GM19395 (cell line): Measurements from ENCODE around the gene SHISAL2B.
"Not testable (repeated sequence)": the region's sequence is repeated elsewhere in the genome, so short reads cannot be mapped to it uniquely, and the experiment has no call there.

Experiments
- ATAC-seq: cut with Tn5 transposase; IDR thresholded peaks from one replicate; pipeline ENCODE4 v1.9.1; 2021; ENCODE audit warnings: mild to moderate bottlenecking, moderate library complexity; ENCODE audit not compliant: unreplicated experiment

SHISAL2B gene

DNA sequence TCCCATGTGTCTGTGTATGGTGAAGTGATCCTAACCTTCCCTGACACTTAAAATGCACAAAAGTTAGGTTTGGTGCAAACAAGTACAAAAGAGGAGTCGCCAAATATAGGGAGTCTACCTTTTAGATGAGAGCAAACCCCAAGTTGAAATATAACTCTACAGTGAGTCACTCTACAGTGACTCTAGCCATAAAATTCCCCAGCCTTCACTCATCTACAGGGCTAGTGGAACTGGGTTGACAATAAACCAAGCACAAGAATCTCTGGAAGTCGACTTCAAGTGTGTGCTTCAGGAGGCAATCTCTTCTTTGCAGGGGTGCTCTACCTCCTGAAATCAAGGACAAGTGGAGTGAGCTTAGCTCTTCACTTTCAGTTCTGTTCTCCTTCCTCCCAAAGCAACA lies 3.3 kb downstream of the SHISAL2B start:
- no peak for ATAC-seq

DNA sequence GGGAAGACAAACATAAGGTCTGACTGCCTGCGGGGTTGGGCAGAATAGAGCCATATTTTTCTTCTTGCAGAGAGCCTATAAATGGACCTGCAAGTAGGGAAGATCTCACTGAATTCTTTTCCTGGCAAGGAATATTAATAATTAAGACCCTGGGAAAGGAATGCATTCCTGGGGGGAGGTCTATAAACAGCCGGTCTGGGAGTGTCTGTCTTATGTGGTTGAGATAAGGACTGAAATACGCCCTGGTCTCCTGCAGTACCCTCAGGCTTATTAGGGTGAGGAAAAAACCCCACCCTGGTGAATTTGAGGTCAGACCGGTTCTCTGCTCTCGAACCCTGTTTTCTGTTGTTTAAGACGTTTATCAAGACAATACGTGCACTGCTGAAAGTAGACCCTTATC lies 6.1 kb downstream of the SHISAL2B start:
- ATAC-seq: not testable (repeated sequence)

DNA sequence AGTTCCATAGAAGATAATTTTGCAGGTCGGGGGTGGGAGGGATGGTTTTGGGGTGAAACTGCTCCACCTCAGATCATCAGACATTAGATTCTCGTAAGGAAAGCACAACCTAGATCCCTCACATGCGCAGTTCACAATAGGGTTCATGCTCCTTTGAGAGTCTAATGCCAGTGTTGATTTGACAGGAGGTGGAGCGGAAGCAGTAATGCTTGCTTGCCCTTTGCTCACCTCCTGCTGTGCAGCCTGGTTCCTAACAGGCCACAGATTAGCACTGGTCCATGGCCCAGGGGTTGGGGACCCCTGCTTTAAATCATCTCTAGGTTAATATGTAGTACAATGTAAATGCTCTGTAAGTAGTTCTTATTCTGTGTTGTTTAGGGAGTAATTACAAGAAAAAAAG lies 10.5 kb downstream of the SHISAL2B start:
- ATAC-seq: no peak

DNA sequence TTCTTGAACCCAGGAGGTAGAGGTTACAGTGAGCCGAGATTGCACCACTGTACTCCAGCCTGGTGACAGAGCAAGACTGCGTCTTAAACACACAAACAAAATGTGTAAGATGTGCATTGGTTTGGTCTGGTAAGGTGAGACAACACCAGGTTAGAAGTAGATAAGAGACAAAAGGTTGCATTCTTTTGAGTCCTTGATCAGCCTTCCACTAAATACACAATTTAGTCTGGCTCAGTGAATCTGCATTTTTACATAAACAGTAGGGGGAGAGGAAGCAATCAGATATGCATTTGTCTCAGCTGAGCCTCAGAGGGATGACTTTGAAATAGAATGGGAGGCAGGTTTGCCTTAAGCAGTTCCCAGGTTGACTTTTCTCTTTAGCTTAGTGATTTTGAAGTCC lies 15.8 kb downstream of the SHISAL2B start:
- not testable (repeated sequence) for ATAC-seq

DNA sequence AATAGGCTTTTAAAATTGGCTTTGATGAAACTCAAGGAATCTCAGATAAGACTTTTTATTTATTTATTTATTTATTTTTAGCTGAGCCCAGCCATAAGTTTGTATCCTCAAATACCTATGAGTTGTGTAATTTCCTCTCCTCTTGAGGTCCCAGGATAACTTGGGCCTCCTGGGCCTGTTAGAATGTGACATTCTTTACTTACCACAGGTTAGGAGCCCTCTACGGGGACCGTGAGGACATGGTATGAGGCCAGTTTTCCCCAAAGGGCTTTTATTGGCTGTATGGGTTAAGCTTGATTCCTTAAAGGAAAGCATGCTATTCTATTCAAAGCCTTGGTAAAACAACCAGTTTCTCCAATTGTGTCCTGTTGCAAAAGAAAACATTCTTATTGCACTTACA lies 16.9 kb downstream of the SHISAL2B start:
- ATAC-seq: no peak

DNA sequence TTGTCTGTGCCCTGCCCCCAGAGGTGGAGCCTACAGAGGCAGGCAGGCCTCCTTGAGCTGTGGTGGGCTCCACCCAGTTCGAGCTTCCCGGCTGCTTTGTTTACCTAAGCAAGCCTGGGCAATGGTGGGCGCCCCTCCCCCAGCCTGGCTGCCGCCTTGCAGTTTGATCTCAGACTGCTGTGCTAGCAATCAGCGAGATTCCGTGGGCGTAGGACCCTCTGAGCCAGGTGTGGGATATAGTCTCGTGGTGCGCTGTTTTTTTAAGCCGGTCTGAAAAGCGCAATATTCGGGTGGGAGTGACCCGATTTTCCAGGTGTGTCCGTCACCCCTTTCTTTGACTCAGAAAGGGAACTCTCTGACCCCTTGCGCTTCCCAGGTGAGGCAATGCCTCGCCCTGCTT lies 24.2 kb downstream of the SHISAL2B start:
- ATAC-seq: not testable (repeated sequence)

DNA sequence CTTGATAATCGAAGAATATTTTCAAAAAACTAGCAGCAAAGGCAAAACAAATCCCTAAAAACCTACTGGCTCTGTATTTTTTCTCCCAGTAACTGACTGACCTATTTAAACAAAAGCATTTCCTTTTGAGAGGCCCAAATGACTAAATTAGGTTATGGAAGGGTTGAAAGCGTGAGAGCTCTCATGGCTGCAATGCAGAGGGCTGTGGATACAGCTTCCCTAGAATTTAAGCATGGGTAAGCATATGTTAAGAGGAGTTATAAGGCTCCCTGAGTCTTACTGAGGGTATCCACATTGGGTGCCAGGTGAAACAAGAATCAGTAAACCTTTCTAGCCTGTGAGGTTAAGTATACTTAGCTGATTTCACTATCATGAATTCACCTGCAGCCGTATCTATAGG lies 32.3 kb downstream of the SHISAL2B start:
- ATAC-seq: no peak

DNA sequence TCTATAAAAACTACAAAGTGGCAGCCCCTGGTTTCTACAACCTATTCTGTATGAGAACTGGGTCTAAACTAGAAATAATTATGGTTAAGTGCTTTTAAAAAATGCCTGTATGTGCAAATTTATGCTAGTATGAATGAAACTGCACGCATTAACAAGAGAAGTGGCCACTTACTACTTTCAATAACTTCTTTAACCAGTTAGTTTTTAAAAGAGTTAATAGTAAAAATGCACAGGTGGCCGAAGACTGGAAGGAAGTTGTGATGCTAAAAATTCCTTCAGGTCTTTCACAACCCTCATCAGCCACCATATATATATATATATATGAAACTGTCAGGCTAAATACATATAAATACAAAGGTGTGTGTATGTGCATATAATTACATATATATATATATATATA lies 36.8 kb downstream of the SHISAL2B start:
- ATAC-seq: no peak

DNA sequence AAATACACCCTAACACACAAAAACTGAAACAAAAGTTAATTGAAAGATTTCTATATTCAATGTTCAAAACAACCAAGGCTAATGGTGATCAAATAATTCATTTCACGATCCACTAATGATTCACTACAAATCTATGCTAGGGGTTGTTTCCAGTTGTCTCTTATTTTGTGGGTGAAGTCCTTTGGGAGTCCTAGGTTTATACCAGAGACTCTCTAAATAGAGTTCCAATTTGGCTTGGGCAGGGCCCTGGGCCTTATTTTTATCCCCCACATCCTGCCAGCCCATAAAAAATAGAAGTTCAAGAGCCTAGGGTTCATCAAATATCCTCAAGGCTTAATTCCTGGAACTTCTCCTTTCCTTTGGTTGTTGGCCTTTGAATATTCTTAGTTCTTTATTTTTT lies 52.1 kb downstream of the SHISAL2B start:
- no peak for ATAC-seq

DNA sequence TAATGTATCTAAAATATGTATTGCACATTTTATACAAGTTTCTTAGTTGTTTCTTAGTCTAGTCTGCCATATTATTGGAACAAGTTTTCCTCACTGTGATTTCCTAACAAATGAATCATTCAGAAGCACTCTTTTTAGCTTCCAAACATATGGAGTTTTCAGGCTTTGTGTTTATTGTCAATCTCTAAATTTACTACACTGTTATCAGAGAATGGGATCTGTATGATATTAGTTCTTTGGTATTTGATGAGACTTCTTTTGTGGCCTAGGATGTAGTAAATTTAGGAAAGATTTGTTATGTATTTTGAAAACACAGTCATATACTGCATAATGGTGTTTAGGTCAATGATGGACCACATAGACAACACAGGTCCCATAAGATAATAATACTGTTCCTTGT lies 52.5 kb downstream of the SHISAL2B start:
- ATAC-seq: no peak

DNA sequence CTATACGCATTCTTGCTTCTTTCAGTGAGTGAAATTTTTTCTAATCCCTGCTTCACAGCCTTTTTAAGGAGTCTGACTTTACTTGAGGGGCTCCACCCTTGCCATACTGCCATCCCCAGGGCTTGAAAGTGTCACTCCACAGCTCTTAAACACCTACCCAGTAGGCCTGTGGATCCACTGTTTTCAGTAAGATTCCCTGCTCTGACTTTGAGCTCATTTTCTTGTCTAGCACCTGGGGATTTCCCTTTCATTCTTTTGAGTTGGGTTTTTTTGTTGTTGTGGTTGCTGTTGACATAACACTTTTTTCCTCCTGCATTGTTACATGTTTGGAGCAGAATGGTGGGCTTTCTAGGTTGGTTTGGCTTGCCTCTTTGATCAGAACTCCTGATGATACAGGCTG lies 54.6 kb downstream of the SHISAL2B start:
- no peak for ATAC-seq

DNA sequence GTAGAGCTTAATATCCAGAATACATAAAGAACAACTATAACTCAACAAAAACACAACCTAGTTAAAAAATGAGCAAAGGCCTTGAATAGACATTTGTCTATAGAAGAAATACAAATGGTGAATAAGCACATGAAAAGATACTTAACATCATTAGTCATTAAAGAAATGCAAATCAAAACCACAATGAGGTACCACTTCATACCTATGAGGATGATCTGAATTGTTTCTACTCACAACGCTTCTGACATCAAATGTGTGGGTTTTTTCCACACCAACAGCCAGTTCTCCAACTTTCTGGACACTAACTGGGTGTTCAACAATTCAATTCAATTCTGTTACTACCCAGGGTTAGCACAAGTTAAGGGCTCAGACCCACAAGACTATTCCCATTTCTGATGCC lies 56.1 kb downstream of the SHISAL2B start:
- ATAC-seq: no peak

DNA sequence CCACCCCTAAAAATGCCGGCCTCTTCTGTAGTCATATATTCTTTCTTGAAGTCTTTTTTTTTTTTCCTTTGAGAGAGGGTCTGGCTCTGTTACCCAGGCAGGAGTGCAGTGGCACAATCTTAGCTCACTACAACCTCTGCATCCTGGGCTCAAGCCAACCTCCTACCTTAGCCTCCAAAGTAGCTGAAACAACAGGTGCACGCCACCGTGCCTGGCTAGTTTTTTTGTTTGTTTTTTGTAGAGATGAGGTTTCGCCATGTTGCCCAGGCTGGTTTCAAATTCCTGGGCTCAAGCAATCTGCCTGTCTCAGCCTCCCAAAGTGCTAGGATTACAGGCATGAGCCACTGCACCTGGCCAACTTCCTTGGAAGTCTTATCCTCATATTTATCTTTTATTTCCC lies 59.1 kb downstream of the SHISAL2B start:
- ATAC-seq: no peak

DNA sequence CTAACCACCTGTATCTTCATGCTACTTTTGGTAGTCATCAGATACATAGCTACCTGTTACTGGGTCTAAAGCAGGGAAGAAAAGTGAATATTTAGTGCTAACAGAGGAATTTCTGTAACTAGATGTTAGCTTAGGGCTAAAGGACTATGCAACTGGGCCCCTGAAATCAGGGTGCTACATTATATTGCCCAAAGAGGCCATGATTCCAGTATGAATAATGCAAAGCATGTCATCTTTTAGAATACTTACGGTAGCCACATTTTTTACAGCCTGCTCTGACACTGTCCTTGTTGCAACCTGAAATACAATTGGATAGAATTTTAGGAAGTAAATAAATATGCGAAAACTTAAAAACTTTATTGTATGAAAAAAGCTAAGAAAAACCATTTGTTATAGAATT lies 63.8 kb downstream of the SHISAL2B start:
- no peak for ATAC-seq

DNA sequence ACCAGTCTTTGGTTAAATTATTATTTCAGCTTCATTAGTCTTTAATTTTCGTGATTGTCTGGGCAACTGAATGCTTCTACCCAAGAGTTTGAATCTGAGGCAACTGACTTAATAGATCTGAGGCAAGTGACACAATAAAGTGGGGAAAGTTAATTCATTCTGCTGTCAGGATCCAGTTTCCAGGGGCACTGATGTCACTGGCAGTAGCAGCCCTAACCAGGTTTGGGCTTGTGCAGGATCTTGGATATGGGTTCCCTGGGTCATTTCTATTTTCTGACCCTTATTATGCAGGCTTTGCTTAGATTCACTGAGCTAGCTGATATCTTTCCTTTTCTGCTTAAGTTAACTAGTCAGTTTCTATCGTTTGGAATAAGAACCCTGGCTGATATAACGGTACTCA lies 68.6 kb downstream of the SHISAL2B start:
- ATAC-seq: no peak

DNA sequence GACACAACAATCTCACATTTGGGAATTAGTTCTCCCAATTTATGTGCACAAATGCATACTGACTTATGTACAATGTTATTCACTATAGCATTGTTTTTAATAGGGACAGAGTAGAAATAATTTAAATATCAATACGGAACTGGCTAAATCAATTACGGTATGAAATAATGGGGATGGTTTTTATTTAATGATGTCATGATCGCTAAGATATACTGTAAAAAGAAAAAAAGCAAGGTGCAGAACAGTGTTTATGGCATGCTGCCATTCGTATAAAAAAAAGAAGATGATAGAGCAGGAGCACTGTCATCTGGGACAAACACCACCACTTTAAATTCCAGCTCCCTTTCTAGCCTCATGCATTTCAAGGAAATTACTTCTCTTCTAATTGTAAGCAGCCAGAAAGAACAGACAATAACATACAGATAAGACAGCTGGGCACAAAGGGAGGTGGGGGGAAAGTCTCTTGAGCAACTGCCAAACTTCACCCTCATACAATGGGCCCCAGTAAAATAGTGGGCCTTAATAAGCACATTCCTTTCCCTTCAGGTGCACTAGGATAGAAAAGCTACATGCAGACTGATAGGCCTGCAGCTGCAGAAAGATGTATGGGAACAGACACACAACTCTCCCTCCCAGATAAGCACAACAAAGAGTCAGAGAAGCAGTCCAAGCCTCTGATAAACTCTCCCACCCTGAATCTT lies 69.8 kb downstream of the SHISAL2B start:
- ATAC-seq: no peak

DNA sequence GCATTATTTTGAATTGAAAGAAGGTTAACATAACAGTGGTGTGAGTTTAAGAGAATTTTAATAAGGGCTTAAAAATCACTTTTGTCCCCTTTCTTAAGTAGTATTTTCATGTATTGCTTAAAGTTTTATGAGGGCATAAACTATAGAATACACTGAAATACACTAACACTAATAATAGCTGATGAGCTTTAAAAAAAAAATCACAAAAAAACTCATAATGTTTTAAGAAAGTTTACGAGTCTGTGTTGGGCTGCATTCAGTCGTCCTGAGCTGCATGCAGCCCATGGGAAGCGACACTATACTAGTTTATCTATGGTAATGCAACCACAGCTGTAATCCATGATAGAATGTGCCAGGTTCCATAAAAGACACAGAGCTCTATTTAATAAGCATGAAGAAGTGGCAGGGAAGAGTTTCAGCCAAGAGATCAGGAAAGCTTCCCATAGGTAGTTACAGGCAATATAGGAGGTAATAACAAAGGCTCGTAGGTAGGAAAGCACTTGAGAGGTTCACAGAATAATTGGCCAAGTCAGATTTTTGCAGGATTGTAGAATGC lies 73.7 kb downstream of the SHISAL2B start:
- no peak for ATAC-seq

DNA sequence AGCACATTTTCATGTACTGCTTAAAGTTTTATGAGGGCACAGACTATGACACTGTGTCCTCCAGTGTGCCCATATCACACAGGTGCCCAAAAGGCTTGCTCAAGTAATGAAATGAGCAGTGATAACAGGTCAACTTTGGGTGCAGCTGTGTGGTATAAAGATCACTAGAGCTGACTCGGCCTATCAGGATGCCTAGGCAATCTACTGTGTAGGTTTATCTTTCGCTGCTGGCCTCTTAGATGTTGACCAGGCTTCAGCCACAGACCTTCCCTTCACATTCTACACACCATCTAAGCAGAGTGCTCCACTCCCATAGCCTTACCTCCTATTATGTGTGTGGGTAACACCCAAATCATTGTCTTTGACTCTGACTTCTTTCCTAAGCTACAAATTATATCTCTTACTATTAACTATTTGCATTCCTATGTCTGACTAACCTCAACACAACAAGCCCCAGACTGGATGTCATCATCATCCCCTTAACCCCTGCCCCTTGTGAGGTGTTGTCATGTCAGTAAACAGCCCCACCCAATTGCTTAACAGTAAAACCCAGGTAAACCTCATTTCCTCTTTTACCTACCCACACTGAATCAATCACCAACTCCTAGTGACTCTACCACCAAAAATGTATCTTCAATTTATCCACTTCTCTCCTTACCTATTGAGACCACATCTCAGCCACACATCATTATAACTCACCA lies 75.7 kb downstream of the SHISAL2B start:
- ATAC-seq: no peak

DNA sequence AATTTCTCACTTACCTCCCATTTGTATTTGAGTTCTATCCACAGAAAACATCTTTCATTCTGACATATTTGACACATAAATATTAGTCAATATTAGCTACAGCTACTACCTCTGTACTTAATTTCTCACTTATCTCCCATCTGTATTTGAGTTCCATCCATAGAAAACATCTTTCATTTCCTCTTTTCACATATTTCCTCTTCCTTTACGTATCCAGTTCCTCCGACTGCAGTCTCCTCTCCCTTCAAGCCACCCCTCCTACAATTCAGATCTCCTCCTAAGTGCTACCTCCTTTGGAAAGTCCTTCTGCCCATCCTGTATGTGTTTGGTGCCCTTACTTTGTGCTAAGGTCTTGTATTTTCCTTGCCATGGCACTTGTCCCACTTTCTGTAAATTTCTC lies 76.6 kb downstream of the SHISAL2B start:
- no peak for ATAC-seq
